ENCODE results near the gene THUMPD2.

The THUMPD2 gene

DNA sequence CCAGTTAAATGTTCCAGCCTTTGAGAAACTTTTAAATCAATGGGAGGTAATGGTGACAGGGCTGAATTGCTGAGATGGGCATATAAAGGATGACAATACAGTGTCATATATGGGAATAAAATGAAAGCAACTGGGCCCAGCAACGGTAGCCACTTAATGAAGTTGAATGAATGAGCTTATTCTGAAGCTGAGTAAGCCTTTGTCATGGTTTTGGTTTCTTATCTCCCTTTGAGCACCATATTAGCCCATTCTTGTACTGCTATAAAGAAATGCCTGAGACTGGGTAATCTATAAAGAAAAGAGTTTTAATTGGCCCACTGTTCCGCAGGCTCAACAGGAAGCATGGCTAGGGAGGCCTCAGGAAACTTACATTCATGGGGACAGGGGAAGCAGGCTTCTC lies 3.5 kb upstream of the THUMPD2 start:
- Histone ChIP-seq H3K4me3 (ENCODE audit: low read depth, low read length) (no peak overlapping the region), H3K36me3 (no peaks in the 10 kb centered on the region), H3K4me1 (no peaks in the 10 kb centered on the region; the same call in 1 of the 2 replicates), H3K27me3 (no peaks in the 10 kb centered on the region), H3K9me3 (no peaks in the 10 kb centered on the region)
- TF ChIP-seq, protein P1, sequence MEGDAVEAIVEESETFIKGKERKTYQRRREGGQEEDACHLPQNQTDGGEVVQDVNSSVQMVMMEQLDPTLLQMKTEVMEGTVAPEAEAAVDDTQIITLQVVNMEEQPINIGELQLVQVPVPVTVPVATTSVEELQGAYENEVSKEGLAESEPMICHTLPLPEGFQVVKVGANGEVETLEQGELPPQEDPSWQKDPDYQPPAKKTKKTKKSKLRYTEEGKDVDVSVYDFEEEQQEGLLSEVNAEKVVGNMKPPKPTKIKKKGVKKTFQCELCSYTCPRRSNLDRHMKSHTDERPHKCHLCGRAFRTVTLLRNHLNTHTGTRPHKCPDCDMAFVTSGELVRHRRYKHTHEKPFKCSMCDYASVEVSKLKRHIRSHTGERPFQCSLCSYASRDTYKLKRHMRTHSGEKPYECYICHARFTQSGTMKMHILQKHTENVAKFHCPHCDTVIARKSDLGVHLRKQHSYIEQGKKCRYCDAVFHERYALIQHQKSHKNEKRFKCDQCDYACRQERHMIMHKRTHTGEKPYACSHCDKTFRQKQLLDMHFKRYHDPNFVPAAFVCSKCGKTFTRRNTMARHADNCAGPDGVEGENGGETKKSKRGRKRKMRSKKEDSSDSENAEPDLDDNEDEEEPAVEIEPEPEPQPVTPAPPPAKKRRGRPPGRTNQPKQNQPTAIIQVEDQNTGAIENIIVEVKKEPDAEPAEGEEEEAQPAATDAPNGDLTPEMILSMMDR (IDR thresholded peaks at IDR 0.05; ENCODE audit: low read depth, low read length), result no peak
- DNase-seq, result no peak

DNA sequence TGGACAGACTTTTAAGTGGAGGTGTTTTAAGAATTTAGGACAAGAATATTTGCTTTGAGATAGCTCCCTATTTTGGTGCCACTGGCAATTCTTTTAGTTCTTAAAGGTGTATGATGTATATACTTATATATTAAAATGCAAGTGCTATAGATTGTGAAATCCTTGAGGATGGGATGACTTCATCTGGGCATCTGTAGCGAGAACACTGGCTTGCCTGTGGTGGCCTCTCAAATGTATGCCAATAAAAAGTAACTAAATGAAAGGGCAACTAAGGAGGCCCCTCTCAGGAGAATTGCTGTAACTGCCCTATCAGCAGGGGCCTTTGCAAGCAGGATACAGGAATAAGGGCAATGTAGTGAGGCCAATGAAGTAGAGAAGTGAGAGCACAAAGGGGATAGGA lies 2.6 kb upstream of the THUMPD2 start:
- DNase-seq, result no peak
- TF ChIP-seq, protein P1 (IDR thresholded peaks at IDR 0.05; ENCODE audit: low read depth, low read length), result no peak
- peaks cover 1% of the 10 kb centered on the region; the same call in 1 of the 2 replicates for H3K9me3 ChIP-seq
- H3K4me3 ChIP-seq (ENCODE audit: low read depth, low read length), result no peak overlapping the region
- no peaks in the 10 kb centered on the region for H3K27me3 ChIP-seq
- peaks cover 5% of the 10 kb centered on the region for H3K36me3 ChIP-seq
- H3K4me1 ChIP-seq, result no peaks in the 10 kb centered on the region; the same call in 1 of the 2 replicates

DNA sequence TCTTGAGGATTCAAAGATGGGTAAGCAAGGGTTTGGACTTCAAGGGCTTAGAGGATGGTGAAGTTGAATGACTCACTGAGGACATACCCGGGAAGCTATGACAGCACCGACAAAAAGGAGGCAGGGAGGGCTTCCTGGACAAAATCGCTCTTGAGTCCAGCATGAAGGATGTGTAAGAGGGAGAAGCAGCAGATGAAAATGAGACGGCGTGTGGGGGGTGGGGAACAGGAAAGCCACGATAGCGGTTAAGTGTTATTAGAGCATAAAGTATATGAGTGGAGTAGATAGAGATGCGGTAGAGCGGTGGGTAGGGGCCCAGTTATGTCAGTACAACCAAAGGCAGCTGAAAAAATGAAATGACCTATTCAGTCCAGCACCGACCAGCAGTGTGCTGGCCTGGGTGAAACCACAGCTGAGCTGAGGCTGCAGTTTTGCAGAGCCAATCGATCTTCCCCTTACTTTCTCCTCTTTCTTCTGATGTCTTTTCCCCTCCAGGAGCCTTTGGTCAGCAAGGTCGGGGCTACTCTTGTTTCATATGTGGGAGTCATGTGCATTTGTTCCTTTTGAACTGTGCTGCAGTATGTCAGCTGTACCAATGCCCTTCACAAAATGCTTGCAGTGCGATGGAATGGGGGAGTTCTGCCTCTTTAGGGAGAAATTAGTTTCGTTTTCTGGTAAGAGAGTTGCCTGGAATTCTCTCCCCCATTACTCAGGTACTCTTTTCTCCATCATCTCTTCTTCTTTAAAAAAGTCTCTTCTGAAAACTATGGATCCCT lies 2.0 kb upstream of the THUMPD2 start:
- TF ChIP-seq, protein P1 (IDR thresholded peaks at IDR 0.05; ENCODE audit: low read depth, low read length), result no peak
- Histone ChIP-seq H3K4me1 (no peaks in the 10 kb centered on the region; the same call in 1 of the 2 replicates), H3K4me3 (ENCODE audit: low read depth, low read length) (no peak overlapping the region), H3K36me3 (peaks cover 11% of the 10 kb centered on the region), H3K27me3 (no peaks in the 10 kb centered on the region), H3K9me3 (peaks cover 3% of the 10 kb centered on the region; the same call in 1 of the 2 replicates)
- no peak for DNase-seq

DNA sequence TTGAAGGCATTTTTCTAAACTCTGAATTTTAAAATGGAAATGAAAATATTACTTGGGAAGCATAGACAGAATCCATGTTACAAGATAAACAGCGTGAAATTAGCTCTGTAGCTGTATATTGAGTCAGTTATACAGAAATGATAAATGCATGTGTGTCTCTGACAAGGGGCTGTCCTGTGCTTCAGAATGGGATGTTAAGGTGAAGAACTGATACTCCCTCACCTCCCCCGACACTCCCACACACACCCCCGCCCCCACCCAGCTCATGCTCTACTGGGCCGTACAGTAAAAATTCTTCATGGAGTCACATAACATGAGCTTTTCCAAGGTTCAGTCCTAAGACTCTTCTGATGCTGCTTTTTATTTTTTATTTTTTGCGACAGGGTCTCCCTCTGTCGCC lies 869 bp upstream of the THUMPD2 start:
- Histone ChIP-seq H3K4me1 (no peaks in the 10 kb centered on the region; the same call in 1 of the 2 replicates), H3K4me3 (ENCODE audit: low read depth, low read length) (no peak overlapping the region), H3K9me3 (peaks cover 3% of the 10 kb centered on the region; the same call in 1 of the 2 replicates), H3K36me3 (peaks cover 13% of the 10 kb centered on the region), H3K27me3 (no peaks in the 10 kb centered on the region)
- TF ChIP-seq, protein P1 (IDR thresholded peaks at IDR 0.05; ENCODE audit: low read depth, low read length), result no peak
- no peak for DNase-seq

DNA sequence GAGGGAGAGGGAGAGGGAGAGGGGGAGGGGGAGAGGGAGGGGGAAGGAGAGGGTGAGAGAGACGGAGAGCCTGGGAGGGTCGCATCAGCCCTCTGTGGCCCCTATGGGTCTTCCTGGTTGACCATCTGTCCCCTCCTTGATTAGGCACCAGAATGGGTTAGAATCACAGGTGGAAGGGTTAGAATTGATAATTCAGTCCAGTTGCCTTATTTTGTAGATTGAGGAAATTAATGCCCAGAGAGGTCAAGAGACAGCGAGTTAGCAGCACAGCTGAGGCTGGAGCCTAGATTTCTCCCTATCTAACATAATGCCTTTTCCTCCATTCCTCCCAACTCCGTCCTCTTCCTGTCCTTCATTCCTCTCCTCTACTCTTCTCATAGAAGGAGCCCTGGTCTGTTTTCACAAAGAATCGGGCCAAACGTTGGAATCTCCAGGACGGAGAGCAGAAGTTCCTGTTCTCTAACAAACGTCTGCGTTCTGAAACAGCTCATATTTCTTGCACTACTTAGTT lies 338 bp upstream of the THUMPD2 start:
- Histone ChIP-seq H3K4me3 (ENCODE audit: low read depth, low read length) (peak overlapping the region; percentile 71), H3K27me3 (no peaks in the 10 kb centered on the region), H3K36me3 (peaks cover 13% of the 10 kb centered on the region), H3K9me3 (peaks cover 3% of the 10 kb centered on the region; the same call in 1 of the 2 replicates), H3K4me1 (no peaks in the 10 kb centered on the region; the same call in 1 of the 2 replicates)
- TF ChIP-seq, protein P1 (IDR thresholded peaks at IDR 0.05; ENCODE audit: low read depth, low read length), result no peak
- no peak for DNase-seq

DNA sequence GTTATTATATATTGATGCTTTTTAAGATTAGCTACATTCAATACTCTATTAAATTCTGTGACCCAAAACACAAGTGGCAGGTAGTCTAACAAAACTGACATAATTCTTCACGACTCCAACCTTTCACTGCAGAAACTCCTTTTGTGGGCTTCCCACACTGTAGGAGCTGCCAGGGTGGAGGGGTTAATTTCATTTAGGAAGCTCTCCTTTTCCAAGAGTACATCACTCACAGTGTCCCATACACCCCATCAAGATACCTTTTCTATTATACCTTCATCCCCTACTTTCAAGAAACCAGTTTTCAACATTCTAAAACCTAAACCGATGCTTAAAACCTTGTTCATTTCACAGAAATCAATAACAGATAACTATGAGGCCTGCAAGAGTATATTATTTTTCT lies 825 bp downstream of the THUMPD2 start:
- TF ChIP-seq, protein P1 (IDR thresholded peaks at IDR 0.05; ENCODE audit: low read depth, low read length), result no peak
- no peak for DNase-seq
- Histone ChIP-seq H3K4me1 (no peaks in the 10 kb centered on the region; the same call in 1 of the 2 replicates), H3K27me3 (no peaks in the 10 kb centered on the region), H3K9me3 (peaks cover 3% of the 10 kb centered on the region; the same call in 1 of the 2 replicates), H3K4me3 (ENCODE audit: low read depth, low read length) (peak overlapping the region; percentile 71), H3K36me3 (peaks cover 13% of the 10 kb centered on the region)
